ENCODE results near the gene ELP4.

Gene ELP4

GRCh38 chr11:31620434-31620833 is 110.9 kb downstream of the ELP4 start:
- Histone ChIP-seq H3K4me2 (no peak overlapping the region), H3K79me2 (ENCODE audit: insufficient read depth, low read depth) (no peaks in the 10 kb centered on the region), H3K27me3 (ENCODE audit: insufficient read depth, low read depth) (no peaks in the 10 kb centered on the region), H2AFZ (ENCODE audit: low read depth) (no peak overlapping the region), H4K20me1 (ENCODE audit: insufficient read depth) (no peaks in the 10 kb centered on the region), H3K4me1 (ENCODE audit: low read depth, poor library complexity, severe bottlenecking) (no peaks in the 10 kb centered on the region), H3K4me3 (IDR thresholded peaks at IDR 0.05; ENCODE audit: insufficient read depth, low read depth, low read length) (no peak overlapping the region), H3K9ac (no peak overlapping the region), H3K36me3 (ENCODE audit: insufficient read depth) (no peaks in the 10 kb centered on the region), H3K27ac (no peak overlapping the region)
- TF ChIP-seq, protein P1, sequence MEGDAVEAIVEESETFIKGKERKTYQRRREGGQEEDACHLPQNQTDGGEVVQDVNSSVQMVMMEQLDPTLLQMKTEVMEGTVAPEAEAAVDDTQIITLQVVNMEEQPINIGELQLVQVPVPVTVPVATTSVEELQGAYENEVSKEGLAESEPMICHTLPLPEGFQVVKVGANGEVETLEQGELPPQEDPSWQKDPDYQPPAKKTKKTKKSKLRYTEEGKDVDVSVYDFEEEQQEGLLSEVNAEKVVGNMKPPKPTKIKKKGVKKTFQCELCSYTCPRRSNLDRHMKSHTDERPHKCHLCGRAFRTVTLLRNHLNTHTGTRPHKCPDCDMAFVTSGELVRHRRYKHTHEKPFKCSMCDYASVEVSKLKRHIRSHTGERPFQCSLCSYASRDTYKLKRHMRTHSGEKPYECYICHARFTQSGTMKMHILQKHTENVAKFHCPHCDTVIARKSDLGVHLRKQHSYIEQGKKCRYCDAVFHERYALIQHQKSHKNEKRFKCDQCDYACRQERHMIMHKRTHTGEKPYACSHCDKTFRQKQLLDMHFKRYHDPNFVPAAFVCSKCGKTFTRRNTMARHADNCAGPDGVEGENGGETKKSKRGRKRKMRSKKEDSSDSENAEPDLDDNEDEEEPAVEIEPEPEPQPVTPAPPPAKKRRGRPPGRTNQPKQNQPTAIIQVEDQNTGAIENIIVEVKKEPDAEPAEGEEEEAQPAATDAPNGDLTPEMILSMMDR (conservative IDR thresholded peaks at IDR 0.05; ENCODE audit: low read depth, low read length): no peak

GRCh38 chr11:31625868-31626267 is 116.3 kb downstream of the ELP4 start:
- Histone ChIP-seq H3K4me2 (no peak overlapping the region), H3K36me3 (ENCODE audit: insufficient read depth) (no peaks in the 10 kb centered on the region), H3K79me2 (ENCODE audit: insufficient read depth, low read depth) (no peaks in the 10 kb centered on the region), H3K27ac (no peak overlapping the region), H3K9ac (no peak overlapping the region), H3K27me3 (ENCODE audit: insufficient read depth, low read depth) (no peaks in the 10 kb centered on the region), H4K20me1 (ENCODE audit: insufficient read depth) (no peaks in the 10 kb centered on the region), H2AFZ (ENCODE audit: low read depth) (no peak overlapping the region), H3K4me3 (IDR thresholded peaks at IDR 0.05; ENCODE audit: insufficient read depth, low read depth, low read length) (no peak overlapping the region), H3K4me1 (ENCODE audit: low read depth, poor library complexity, severe bottlenecking) (no peaks in the 10 kb centered on the region)
- TF ChIP-seq, protein P1 (conservative IDR thresholded peaks at IDR 0.05; ENCODE audit: low read depth, low read length): no peak

GRCh38 chr11:31628111-31628510 is 118.5 kb downstream of the ELP4 start:
- Histone ChIP-seq H4K20me1 (ENCODE audit: insufficient read depth) (no peaks in the 10 kb centered on the region), H3K27ac (no peak overlapping the region), H2AFZ (ENCODE audit: low read depth) (no peak overlapping the region), H3K79me2 (ENCODE audit: insufficient read depth, low read depth) (no peaks in the 10 kb centered on the region), H3K27me3 (ENCODE audit: insufficient read depth, low read depth) (no peaks in the 10 kb centered on the region), H3K4me2 (no peak overlapping the region), H3K4me1 (ENCODE audit: low read depth, poor library complexity, severe bottlenecking) (no peaks in the 10 kb centered on the region), H3K36me3 (ENCODE audit: insufficient read depth) (no peaks in the 10 kb centered on the region), H3K4me3 (IDR thresholded peaks at IDR 0.05; ENCODE audit: insufficient read depth, low read depth, low read length) (no peak overlapping the region), H3K9ac (no peak overlapping the region)
- TF ChIP-seq, protein P1 (conservative IDR thresholded peaks at IDR 0.05; ENCODE audit: low read depth, low read length): no peak

- Histone ChIP-seq H3K27me3 (ENCODE audit: insufficient read depth, low read depth) (no peaks in the 10 kb centered on the region), H4K20me1 (ENCODE audit: insufficient read depth) (no peaks in the 10 kb centered on the region), H3K79me2 (ENCODE audit: insufficient read depth, low read depth) (no peaks in the 10 kb centered on the region), H3K36me3 (ENCODE audit: insufficient read depth) (no peaks in the 10 kb centered on the region), H3K9ac (no peak overlapping the region), H3K4me3 (IDR thresholded peaks at IDR 0.05; ENCODE audit: insufficient read depth, low read depth, low read length) (no peak overlapping the region), H3K27ac (no peak overlapping the region), H3K4me2 (no peak overlapping the region), H2AFZ (ENCODE audit: low read depth) (no peak overlapping the region), H3K4me1 (ENCODE audit: low read depth, poor library complexity, severe bottlenecking) (no peaks in the 10 kb centered on the region)
- TF ChIP-seq, protein P1 (conservative IDR thresholded peaks at IDR 0.05; ENCODE audit: low read depth, low read length): no peak
These were observed 127.4 kb downstream of the ELP4 start for GRCh38 chr11:31636983-31637382.

Data from KMS-11 (cell line).